GM19035 (cell line): ENCODE measurements around the gene C1orf52.
A peak's percentile ranks its signal among the peaks of the same experiment; 100 is the strongest.

ENCODE experiments used
- ATAC-seq: cut with Tn5 transposase; IDR thresholded peaks from one replicate; pipeline ENCODE4 v1.9.1; 2021; ENCODE audit not compliant: unreplicated experiment

Gene C1orf52

GRCh38 chr1:85259118-85259911, at the start of gene C1orf52:
Gene C1orf52 (minus strand): TSS chr1:85259662. CDS start chr1:85259633, 29 bp downstream.
- peak; percentile 96 for ATAC-seq

GRCh38 chr1:85308833-85309350, 49.4 kb upstream of the C1orf52 start:
- ATAC-seq: no peak

GRCh38 chr1:85307987-85308832, 48.7 kb upstream of the C1orf52 start:
- peak; percentile 93 for ATAC-seq

DNA sequence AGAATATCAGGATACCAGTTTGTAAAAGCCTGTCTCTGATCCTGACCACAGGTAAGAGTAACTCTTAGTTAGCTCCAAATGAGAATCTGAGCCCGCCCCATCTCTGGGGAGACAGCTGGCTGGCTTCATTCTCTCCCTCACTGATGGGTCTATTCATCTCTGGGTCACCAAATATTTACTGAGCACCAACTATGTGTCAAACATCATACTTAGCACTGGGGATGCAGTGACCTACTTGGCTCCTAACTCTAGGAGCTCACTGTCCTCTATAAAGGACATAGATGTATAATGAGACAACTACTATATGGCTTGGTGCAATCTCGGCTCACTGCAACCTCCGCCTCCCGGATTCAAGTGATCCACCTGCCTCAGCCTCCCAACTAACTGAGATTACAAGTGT, 46.8 kb upstream of the C1orf52 start:
- ATAC-seq: no peak

GRCh38 chr1:85303440-85304162, 44.1 kb upstream of the C1orf52 start:
- no peak for ATAC-seq

GRCh38 chr1:85300140-85300539, 40.7 kb upstream of the C1orf52 start:
- ATAC-seq: no peak

GRCh38 chr1:85297855-85298629, 38.6 kb upstream of the C1orf52 start:
- peak; percentile 95 for ATAC-seq

- no peak for ATAC-seq
Measured at GRCh38 chr1:85297538-85297854, 38.0 kb upstream of the C1orf52 start.

GRCh38 chr1:85296980-85297379, 37.5 kb upstream of the C1orf52 start:
- no peak for ATAC-seq

DNA sequence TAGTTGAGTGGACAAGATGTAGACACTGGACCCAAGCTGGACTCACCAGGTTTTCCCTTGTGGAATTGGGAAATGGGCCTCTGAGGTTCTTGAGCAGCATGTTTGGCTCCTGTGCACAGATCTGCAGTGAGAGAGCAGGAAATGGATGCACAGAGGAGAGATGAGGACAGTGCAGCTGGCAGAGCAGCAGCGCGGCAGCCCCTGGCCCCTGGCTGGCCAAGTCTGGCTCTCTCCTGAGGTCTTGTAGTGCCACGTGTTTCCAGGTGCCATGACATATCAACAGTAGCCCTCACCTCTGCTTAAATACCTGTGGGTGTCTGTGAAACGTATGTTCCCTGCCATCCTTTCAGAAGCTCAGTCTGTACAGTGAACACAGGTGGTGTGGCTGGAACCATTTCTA, 36.2 kb upstream of the C1orf52 start:
- ATAC-seq: no peak

GRCh38 chr1:85295006-85295431, 35.6 kb upstream of the C1orf52 start:
- no peak for ATAC-seq

DNA sequence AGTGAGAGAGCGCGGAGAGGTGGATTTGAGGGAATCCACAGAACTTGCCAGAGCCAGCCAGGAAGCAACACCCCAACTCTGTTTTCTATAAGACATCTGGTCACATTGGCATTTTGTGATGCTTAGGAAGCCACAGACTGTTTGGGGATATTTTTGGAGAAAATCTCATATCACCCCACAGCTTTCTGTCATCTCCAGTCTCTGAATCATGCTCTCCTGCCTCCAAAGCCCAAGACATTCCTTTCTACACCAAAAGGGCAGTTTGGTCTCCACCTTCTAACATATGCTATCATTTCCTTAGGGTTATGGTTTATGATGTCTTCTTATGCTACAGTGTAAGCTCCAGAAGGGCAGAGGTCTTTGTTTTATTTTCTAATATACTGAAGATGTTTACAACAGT, 31.4 kb upstream of the C1orf52 start:
- no peak for ATAC-seq

DNA sequence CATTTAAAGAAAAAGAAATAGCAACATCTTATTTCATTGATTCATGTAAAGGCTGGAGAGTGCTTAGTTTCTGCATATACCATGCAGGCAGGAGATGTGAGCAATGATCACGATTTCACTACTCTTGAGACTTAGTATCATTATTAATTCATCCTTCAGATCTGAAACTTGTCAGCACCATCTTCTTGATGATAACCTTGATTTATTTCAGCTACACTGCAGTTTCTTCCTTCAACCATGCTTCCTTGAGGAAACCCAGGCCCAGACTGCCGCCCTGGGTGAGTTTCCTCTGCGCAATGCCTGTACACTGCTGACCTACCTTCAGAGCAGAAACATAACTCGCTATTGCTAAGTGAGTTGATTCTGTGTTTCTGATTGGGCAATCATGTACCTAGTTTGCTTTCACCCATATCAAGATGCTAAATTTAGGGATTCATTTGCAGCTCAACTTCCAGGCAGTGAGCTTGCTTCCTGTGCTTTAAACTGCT, 30.4 kb upstream of the C1orf52 start:
- no peak for ATAC-seq

GRCh38 chr1:85289207-85289847, 29.9 kb upstream of the C1orf52 start:
- no peak for ATAC-seq

- no peak for ATAC-seq
Measured at GRCh38 chr1:85284202-85284601, 24.7 kb upstream of the C1orf52 start.

DNA sequence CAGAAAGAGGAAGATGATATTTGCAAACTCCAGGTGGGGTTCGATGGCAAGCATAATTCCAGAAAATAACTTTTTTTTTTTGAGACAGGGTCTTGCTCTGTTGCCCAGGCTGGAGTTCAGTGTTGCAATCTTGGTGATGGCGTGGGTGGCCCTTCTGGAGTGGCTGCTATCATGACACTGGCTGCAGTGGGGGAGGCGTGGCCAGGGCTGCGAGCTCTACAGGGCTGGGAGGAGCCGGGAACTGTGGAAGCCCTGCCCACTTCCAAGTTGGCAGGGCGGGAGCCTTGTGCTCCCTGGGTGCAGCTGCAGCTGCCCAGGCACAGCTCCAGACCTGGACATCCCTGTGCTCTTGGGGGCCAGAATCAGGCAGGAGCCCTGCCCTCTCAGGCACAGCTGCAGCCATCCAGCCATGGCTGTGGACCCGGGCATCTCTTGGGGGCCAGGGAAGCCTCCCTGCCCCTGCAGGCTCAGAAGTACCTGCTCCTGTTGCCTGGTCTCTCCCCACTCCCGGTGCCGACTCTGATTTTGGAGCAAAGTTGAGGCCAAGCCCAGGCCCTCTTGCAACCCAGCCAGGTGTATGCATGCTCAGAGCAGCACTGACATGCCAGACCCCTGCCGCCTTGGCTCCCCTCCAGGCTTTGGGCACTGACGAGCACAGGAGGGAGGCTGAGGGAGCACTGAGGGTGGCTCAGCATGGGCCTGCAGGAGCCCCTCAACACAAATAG, 24.2 kb upstream of the C1orf52 start:
- no peak for ATAC-seq

DNA sequence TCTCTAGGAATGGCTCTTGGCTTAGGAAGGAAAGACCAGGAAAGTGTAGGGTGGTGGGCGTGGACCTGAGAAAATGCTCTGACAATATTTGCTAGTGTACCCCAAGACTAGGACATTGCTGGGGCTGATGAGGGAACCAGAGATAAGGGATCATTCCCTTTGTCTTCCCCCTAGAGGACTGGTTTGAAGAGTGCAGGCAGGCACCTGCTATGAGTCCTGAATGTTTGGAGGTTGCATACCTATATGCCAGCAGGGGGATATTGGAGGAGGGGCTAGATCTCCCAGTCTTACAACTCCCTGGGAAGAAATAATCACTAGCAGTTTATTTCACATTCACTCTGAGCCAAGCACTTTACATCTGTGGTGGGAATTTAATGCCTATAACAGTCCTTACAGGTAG, 23.0 kb upstream of the C1orf52 start:
- no peak for ATAC-seq

DNA sequence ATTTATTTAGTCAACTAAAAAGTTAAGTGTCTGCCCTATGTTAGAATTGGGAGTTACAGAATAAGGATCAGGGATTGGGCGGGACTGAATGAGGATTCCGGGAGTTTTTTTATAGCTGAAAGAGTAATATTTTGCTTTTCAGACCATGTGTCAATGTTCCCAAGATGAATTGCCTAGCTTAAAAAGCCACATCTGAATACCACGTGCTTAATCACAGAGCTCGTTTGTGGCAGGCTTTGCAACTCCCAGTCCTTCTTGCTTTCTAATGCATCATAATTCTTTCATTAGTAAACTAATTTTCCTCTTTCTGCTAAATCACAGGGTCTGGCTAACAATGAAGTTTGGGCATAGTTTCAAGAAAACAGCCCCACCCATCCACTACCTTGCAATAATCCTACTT, 21.2 kb upstream of the C1orf52 start:
- no peak for ATAC-seq

GRCh38 chr1:85279458-85280080, 20.1 kb upstream of the C1orf52 start:
- no peak for ATAC-seq
